K562 (cell line): ENCODE data around the gene ETS1.

ENCODE experiments used
- BACH1 ChIP-seq: fragments of 200-800 bp; sonication (Bioruptor generic); IDR thresholded peaks from 2 replicates; pipeline ENCODE4 v1.6.1; 2016; ENCODE audit warnings: missing genetic modification characterization, missing compliant biosample characterization
- CHD1 ChIP-seq: fragments of 200-600 bp; sonication (generic); IDR thresholded peaks from one replicate; pipeline ENCODE4 v1.6.1; 2012; ENCODE audit warnings: mild to moderate bottlenecking, moderate library complexity, low read length, inconsistent platforms
- CTCF ChIP-seq, 3 experiments: IDR thresholded peaks in 2 of 3; conservative IDR thresholded peaks in 1 of 3; 2 replicates each; pipeline ENCODE4 v1.5.1; 2011 to 2012; ENCODE audit warnings: low read length in 3 of 3, mild to moderate bottlenecking in 3 of 3, control low read depth in 2 of 3, improper control_type of control experiment in 1 of 3, inconsistent platforms in 1 of 3, low read depth in 1 of 3, mixed read lengths in 1 of 3, moderate library complexity in 1 of 3; ENCODE audit not compliant: insufficient read depth in 2 of 3
- RAD21 ChIP-seq, 2 experiments: fragments of 250-450 bp in 1 of 2; fragments of 450-650 bp in 1 of 2; sonication (Bioruptor Pico) in 1 of 2; formaldehyde crosslinking in 1 of 2; IDR thresholded peaks in 1 of 2; conservative IDR thresholded peaks in 1 of 2; 2 replicates each; pipeline versions ENCODE4 v1.4.0 to v1.8.0; 2020 to 2022; ENCODE audit warnings: mild to moderate bottlenecking in 2 of 2, moderate library complexity in 1 of 2
- REST ChIP-seq, 2 experiments: fragments of 450-650 bp; formaldehyde crosslinking in 1 of 2; IDR thresholded peaks; 2 replicates each; pipeline versions ENCODE4 v1.4.0 to v1.6.1; 2014 to 2020; ENCODE audit warnings: mild to moderate bottlenecking in 2 of 2, borderline replicate concordance in 1 of 2, low read depth in 1 of 2
- UBTF ChIP-seq, 2 experiments: IDR thresholded peaks; 2 replicates each; pipeline ENCODE4 v1.6.1; 2012; ENCODE audit warnings: improper control_type of control experiment in 2 of 2, low read depth in 2 of 2, low read length in 2 of 2, borderline replicate concordance in 1 of 2
- ZBTB5 ChIP-seq: fragments of 450-650 bp; IDR thresholded peaks from 2 replicates; pipeline ENCODE4 v1.6.1; 2017; ENCODE audit warnings: antibody characterized with exemption

- TF ChIP-seq CTCF (IDR thresholded peaks at IDR 0.05 in 2 of 3, conservative IDR thresholded peaks at IDR 0.05 in 1 of 3; ENCODE audit: insufficient read depth in 2 of 3, low read depth in 1 of 3, low read length in 3 of 3) = no peak
- no peak for TF ChIP-seq BACH1
- no peak for TF ChIP-seq CHD1
- TF ChIP-seq REST (IDR thresholded peaks at IDR 0.05; ENCODE audit: borderline replicate concordance) = no peak
- TF ChIP-seq REST (CRISPR knock-in tag; IDR thresholded peaks at IDR 0.05; ENCODE audit: low read depth) = no peak
- no peak for TF ChIP-seq UBTF (IDR thresholded peaks at IDR 0.05; ENCODE audit: borderline replicate concordance in 1 of 2, low read depth in 2 of 2, low read length in 2 of 2)
- no peak for TF ChIP-seq ZBTB5
- no peak for TF ChIP-seq RAD21 (CRISPR knock-in tag; conservative IDR thresholded peaks at IDR 0.05 in 1 of 2, IDR thresholded peaks at IDR 0.05 in 1 of 2)
Measured at GRCh38 chr11:128513915-128514681, 73.3 kb downstream of the ETS1 start.
